Loucy (cell line): ENCODE measurements around the gene DES.

Experiments
- H2AFZ ChIP-seq: fragments of 200-600 bp; sonication (generic); 2 replicates; pipeline ENCODE4 v1.6.0; 2016; ENCODE audit warnings: antibody characterized with exemption, mild to moderate bottlenecking, low read length, moderate library complexity
- H3F3A ChIP-seq: fragments of 200-600 bp; 2 replicates; pipeline ENCODE4 v1.6.0; 2016; ENCODE audit warnings: antibody characterized with exemption, low read depth, mild to moderate bottlenecking
- H3K27me3 ChIP-seq: fragments of 200-600 bp; sonication (generic); 2 replicates; pipeline ENCODE4 v1.6.1; 2014; ENCODE audit warnings: low read length, mild to moderate bottlenecking; ENCODE audit not compliant: insufficient read depth, poor library complexity, severe bottlenecking
- H3K36me3 ChIP-seq: fragments of 200-600 bp; sonication (generic); 2 replicates; pipeline ENCODE4 v1.6.1; 2016; ENCODE audit warnings: low read length; ENCODE audit not compliant: insufficient read depth
- H3K4me1 ChIP-seq: fragments of 200-600 bp; sonication (generic); 2 replicates; pipeline ENCODE4 v1.5.1; 2014; ENCODE audit warnings: low read length, mild to moderate bottlenecking; ENCODE audit not compliant: insufficient read depth, poor library complexity, severe bottlenecking
- H3K4me2 ChIP-seq: fragments of 200-600 bp; sonication (generic); 2 replicates; pipeline ENCODE4 v1.6.0; 2014; ENCODE audit warnings: antibody characterized with exemption, low read length, low read depth, mild to moderate bottlenecking; ENCODE audit not compliant: poor library complexity, severe bottlenecking
- H3K4me3 ChIP-seq: fragments of 200-600 bp; sonication (generic); 2 replicates; pipeline ENCODE4 v1.5.1; 2014; ENCODE audit warnings: low read length, mild to moderate bottlenecking, mixed read lengths; ENCODE audit not compliant: poor library complexity, severe bottlenecking
- H3K79me2 ChIP-seq: fragments of 200-600 bp; sonication (generic); 2 replicates; pipeline ENCODE4 v1.6.1; 2014; ENCODE audit warnings: low read length; ENCODE audit not compliant: insufficient read depth
- H3K9ac ChIP-seq: fragments of 200-600 bp; sonication (generic); 2 replicates; pipeline ENCODE4 v1.6.0; 2014; ENCODE audit warnings: mild to moderate bottlenecking, low read depth, low read length, moderate library complexity; ENCODE audit not compliant: poor library complexity, severe bottlenecking
- H3K9me2 ChIP-seq: fragments of 200-600 bp; sonication (generic); replicated peaks from 2 replicates; pipeline ENCODE4 v1.6.1; 2016; ENCODE audit warnings: low read depth, low read length, mixed read lengths
- H3K9me3 ChIP-seq: fragments of 200-600 bp; sonication (generic); 2 replicates; pipeline ENCODE4 v1.6.1; 2014; ENCODE audit warnings: mild to moderate bottlenecking, antibody characterized with exemption, low read length, low read depth; ENCODE audit not compliant: insufficient read depth
- H4K20me1 ChIP-seq: fragments of 200-600 bp; sonication (generic); 2 replicates; pipeline ENCODE4 v1.6.0; 2014; ENCODE audit warnings: antibody characterized with exemption, low read length, mild to moderate bottlenecking; ENCODE audit not compliant: insufficient read depth, poor library complexity, severe bottlenecking
- EZH2phosphoT487 ChIP-seq: fragments of 200-600 bp; IDR thresholded peaks from 2 replicates; pipeline ENCODE4 v1.6.1; 2018; ENCODE audit warnings: antibody characterized with exemption, mild to moderate bottlenecking, moderate library complexity, borderline replicate concordance
- TF ChIP-seq, protein P1 (sequence below): fragments of 200-600 bp; sonication (generic); conservative IDR thresholded peaks from 2 replicates; pipeline ENCODE4 v1.5.1; 2014; ENCODE audit warnings: mild to moderate bottlenecking, antibody characterized with exemption, low read length

Gene DES

DNA sequence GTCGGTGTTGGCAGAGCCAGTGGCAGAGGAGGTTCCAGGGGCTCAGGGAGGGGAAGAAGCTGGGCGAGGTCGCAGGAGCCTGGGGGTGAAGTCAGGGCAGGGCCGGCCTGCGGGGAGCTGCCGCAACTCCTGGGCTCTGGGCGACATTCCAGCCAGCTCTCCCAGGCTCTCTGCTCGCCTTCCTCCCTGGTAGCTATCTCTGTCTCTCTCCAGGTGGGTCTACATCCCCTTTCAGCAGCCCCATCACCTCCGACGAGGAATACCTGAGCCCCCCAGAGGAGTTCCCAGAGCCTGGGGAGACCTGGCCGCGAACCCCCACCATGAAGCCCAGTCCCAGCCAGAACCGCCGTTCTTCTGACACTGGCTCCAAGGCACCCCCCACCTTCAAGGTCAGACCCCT lies 43.5 kb downstream of the DES start:
- no peak for TF ChIP-seq EZH2phosphoT487
- TF ChIP-seq, protein P1, sequence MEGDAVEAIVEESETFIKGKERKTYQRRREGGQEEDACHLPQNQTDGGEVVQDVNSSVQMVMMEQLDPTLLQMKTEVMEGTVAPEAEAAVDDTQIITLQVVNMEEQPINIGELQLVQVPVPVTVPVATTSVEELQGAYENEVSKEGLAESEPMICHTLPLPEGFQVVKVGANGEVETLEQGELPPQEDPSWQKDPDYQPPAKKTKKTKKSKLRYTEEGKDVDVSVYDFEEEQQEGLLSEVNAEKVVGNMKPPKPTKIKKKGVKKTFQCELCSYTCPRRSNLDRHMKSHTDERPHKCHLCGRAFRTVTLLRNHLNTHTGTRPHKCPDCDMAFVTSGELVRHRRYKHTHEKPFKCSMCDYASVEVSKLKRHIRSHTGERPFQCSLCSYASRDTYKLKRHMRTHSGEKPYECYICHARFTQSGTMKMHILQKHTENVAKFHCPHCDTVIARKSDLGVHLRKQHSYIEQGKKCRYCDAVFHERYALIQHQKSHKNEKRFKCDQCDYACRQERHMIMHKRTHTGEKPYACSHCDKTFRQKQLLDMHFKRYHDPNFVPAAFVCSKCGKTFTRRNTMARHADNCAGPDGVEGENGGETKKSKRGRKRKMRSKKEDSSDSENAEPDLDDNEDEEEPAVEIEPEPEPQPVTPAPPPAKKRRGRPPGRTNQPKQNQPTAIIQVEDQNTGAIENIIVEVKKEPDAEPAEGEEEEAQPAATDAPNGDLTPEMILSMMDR, result no peak
- H3K36me3 ChIP-seq, result no peaks in the 10 kb centered on the region
- H3K4me1 ChIP-seq, result peaks cover 4% of the 10 kb centered on the region
- H3K4me3 ChIP-seq, result no peak overlapping the region
- no peak overlapping the region for H3K4me2 ChIP-seq
- no peak overlapping the region for H3K9ac ChIP-seq
- H3K27me3 ChIP-seq, result no peaks in the 10 kb centered on the region
- no peak overlapping the region for H2AFZ ChIP-seq
- no peaks in the 10 kb centered on the region for H3K79me2 ChIP-seq
- H4K20me1 ChIP-seq, result no peaks in the 10 kb centered on the region
- no peaks in the 10 kb centered on the region for H3K9me3 ChIP-seq
- H3K9me2 ChIP-seq, result no peaks in the 10 kb centered on the region
- H3F3A ChIP-seq, result no peaks in the 10 kb centered on the region

- no peaks in the 10 kb centered on the region for H3K9me2 ChIP-seq
- H4K20me1 ChIP-seq, result no peaks in the 10 kb centered on the region
- H3K9ac ChIP-seq, result no peak overlapping the region
- no peak for TF ChIP-seq EZH2phosphoT487
- TF ChIP-seq, protein P1, result no peak
- no peaks in the 10 kb centered on the region for H3K79me2 ChIP-seq
- H3K27me3 ChIP-seq, result no peaks in the 10 kb centered on the region
- H3K4me1 ChIP-seq, result peaks cover 4% of the 10 kb centered on the region
- H3K4me3 ChIP-seq, result no peak overlapping the region
- no peaks in the 10 kb centered on the region for H3K9me3 ChIP-seq
- no peak overlapping the region for H2AFZ ChIP-seq
- H3K36me3 ChIP-seq, result no peaks in the 10 kb centered on the region
- H3K4me2 ChIP-seq, result no peak overlapping the region
- no peaks in the 10 kb centered on the region for H3F3A ChIP-seq
Measured at GRCh38 chr2:219462349-219462748, 44.2 kb downstream of the DES start.

GRCh38 chr2:219464286-219465032 lies 46.3 kb downstream of the DES start:
- Histone ChIP-seq H3K9me3 (no peaks in the 10 kb centered on the region), H3K9ac (no peak overlapping the region), H3K79me2 (no peaks in the 10 kb centered on the region), H4K20me1 (no peaks in the 10 kb centered on the region), H3K27me3 (no peaks in the 10 kb centered on the region), H3K36me3 (no peaks in the 10 kb centered on the region), H3K4me2 (no peak overlapping the region), H3K9me2 (no peaks in the 10 kb centered on the region), H2AFZ (no peak overlapping the region), H3K4me1 (no peaks in the 10 kb centered on the region), H3F3A (no peaks in the 10 kb centered on the region), H3K4me3 (no peak overlapping the region)
- TF ChIP-seq EZH2phosphoT487, result no peak
- TF ChIP-seq, protein P1, result no peak
